HEK293 (cell line): Measurements from ENCODE around the gene PRKG1.

ENCODE experiments used
- CTCF ChIP-seq: fragments of 450-650 bp; formaldehyde crosslinking; IDR thresholded peaks from 2 replicates; pipeline ENCODE4 v1.5.1; 2016; ENCODE audit warnings: missing biosample characterization, missing genetic modification characterization
- SETDB1 ChIP-seq: IDR thresholded peaks from one replicate; pipeline ENCODE4 v1.6.1; 2017; ENCODE audit warnings: mild to moderate bottlenecking, low read length, moderate library complexity, mixed read lengths; ENCODE audit not compliant: insufficient read length
- ZNF274 ChIP-seq, 2 experiments: fragments of 200-500 bp in 1 of 2; fragments of 450-650 bp in 1 of 2; sonication (Bioruptor generic) in 1 of 2; formaldehyde crosslinking in 1 of 2; IDR thresholded peaks; 2 replicates each; pipeline versions ENCODE4 v1.5.1 to v1.6.1; 2014 to 2016; ENCODE audit warnings: borderline replicate concordance in 1 of 2, inconsistent platforms in 1 of 2, low read length in 1 of 2, missing biosample characterization in 1 of 2, missing genetic modification characterization in 1 of 2
- ZNF341 ChIP-seq: fragments of 450-650 bp; formaldehyde crosslinking; IDR thresholded peaks from 2 replicates; pipeline ENCODE4; 2016; ENCODE audit warnings: low read depth, missing biosample characterization, missing genetic modification characterization

- TF ChIP-seq SETDB1 (no peak), ZNF341 (no peak), ZNF274 (IDR thresholded peaks at IDR 0.05; ENCODE audit: low read length) (no peak), ZNF274 (tag by site-specific recombination; IDR thresholded peaks at IDR 0.05; ENCODE audit: borderline replicate concordance) (no peak), CTCF (tag by site-specific recombination) (no peak)
Measured at GRCh38 chr10:52020173-52020572, 945.9 kb downstream of the PRKG1 start.
